Uterus (tissue), 2 donors: Measurements from ENCODE around the gene CYP2B6.

ENCODE experiments used
- POLR2A ChIP-seq, 2 donors: fragments of 450-650 bp; IDR thresholded peaks; one replicate each; pipeline ENCODE4 v1.6.1; 2016; ENCODE audit warnings: antibody characterized with exemption in 2 of 2, mild to moderate bottlenecking in 1 of 2, moderate library complexity in 1 of 2
- TF ChIP-seq, protein P1 (sequence below), 4 experiments: fragments of 200-600 bp in 2 of 4; fragments of 450-650 bp in 2 of 4; sonication (generic) in 2 of 4; IDR thresholded peaks; one replicate each; pipeline ENCODE4 v1.5.1; 2016 to 2019; ENCODE audit warnings: antibody characterized with exemption in 4 of 4, mild to moderate bottlenecking in 2 of 4, moderate library complexity in 1 of 4

DNA sequence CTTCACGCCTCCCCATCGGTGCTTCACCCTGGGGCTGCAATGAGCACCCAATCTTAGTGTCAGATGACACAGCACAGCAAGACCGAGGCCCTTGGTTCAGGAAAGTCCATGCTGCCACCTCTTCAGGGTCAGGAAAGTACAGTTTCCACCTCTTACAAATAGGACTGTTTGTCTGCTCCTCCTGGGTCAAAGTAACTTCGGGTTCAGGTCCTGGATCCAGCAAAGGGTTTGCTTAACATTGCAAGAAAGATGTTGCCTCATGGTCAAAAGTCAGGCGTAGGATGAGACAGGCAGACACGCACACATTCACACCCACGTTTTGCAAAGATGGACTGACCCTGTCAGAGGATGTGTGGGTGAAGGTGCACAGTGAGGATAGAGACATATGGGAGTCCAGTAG is 1.6 kb upstream of the CYP2B6 start:
- TF ChIP-seq, protein P1, sequence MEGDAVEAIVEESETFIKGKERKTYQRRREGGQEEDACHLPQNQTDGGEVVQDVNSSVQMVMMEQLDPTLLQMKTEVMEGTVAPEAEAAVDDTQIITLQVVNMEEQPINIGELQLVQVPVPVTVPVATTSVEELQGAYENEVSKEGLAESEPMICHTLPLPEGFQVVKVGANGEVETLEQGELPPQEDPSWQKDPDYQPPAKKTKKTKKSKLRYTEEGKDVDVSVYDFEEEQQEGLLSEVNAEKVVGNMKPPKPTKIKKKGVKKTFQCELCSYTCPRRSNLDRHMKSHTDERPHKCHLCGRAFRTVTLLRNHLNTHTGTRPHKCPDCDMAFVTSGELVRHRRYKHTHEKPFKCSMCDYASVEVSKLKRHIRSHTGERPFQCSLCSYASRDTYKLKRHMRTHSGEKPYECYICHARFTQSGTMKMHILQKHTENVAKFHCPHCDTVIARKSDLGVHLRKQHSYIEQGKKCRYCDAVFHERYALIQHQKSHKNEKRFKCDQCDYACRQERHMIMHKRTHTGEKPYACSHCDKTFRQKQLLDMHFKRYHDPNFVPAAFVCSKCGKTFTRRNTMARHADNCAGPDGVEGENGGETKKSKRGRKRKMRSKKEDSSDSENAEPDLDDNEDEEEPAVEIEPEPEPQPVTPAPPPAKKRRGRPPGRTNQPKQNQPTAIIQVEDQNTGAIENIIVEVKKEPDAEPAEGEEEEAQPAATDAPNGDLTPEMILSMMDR (IDR thresholded peaks at IDR 0.05): no peak
- no peak for TF ChIP-seq POLR2A (IDR thresholded peaks at IDR 0.05)
